Smooth muscle cell (in vitro differentiated cells): ENCODE data around the gene PEX16. TPM values are rescaled to one million over a fixed set of nuclear protein-coding genes. Genes with fewer than 3 reads are reported as not detected.

Experiments used
- DNase-seq: peaks from one replicate; lab custom pipeline; 2025; ENCODE audit not compliant: unreplicated experiment; lab: John Stamatoyannopoulos, UW
- H2AFZ ChIP-seq: fragments of 200-600 bp; sonication (generic); 2 replicates; pipeline ENCODE4 v1.6.0; 2016; ENCODE audit warnings: antibody characterized with exemption, low read depth, mild to moderate bottlenecking
- H3F3A ChIP-seq: fragments of 200-600 bp; sonication (generic); 2 replicates; pipeline ENCODE4 v1.6.0; 2017; ENCODE audit warnings: antibody characterized with exemption, low read depth
- H3K27ac ChIP-seq: fragments of 200-600 bp; sonication (generic); 2 replicates; pipeline ENCODE4 v1.5.1; 2016; ENCODE audit warnings: low read depth, mild to moderate bottlenecking
- H3K27me3 ChIP-seq: fragments of 200-600 bp; sonication (generic); 2 replicates; pipeline ENCODE4 v1.6.1; 2016; ENCODE audit warnings: low read depth, mild to moderate bottlenecking
- H3K36me3 ChIP-seq: fragments of 200-600 bp; sonication (generic); 2 replicates; pipeline ENCODE4 v1.5.1; 2016; ENCODE audit warnings: low read depth
- H3K4me1 ChIP-seq: fragments of 200-600 bp; sonication (generic); 2 replicates; pipeline ENCODE4 v1.5.1; 2016; ENCODE audit warnings: low read depth
- H3K4me2 ChIP-seq: fragments of 200-600 bp; sonication (generic); 2 replicates; pipeline ENCODE4 v1.6.0; 2016; ENCODE audit warnings: mild to moderate bottlenecking
- H3K4me3 ChIP-seq: fragments of 200-600 bp; sonication (generic); 2 replicates; pipeline ENCODE4 v1.5.1; 2016; ENCODE audit warnings: mild to moderate bottlenecking
- H3K79me2 ChIP-seq: fragments of 200-600 bp; sonication (generic); 2 replicates; pipeline ENCODE4 v1.6.0; 2016; ENCODE audit warnings: low read depth, mild to moderate bottlenecking
- H3K9ac ChIP-seq: fragments of 200-600 bp; sonication (generic); 2 replicates; pipeline ENCODE4 v1.6.0; 2016; ENCODE audit warnings: low read depth
- H3K9me3 ChIP-seq: fragments of 200-600 bp; sonication (generic); replicated peaks from 2 replicates; pipeline ENCODE4 v1.5.1; 2016; ENCODE audit warnings: low read depth
- H4K20me1 ChIP-seq: fragments of 200-600 bp; sonication (generic); 2 replicates; pipeline ENCODE4 v1.6.0; 2016; ENCODE audit warnings: low read depth
- CTCF ChIP-seq: fragments of 200-600 bp; sonication (generic); IDR thresholded peaks from 2 replicates; pipeline ENCODE4 v1.5.1; 2017; ENCODE audit warnings: borderline replicate concordance, mild to moderate bottlenecking, antibody characterized with exemption; ENCODE audit not compliant: insufficient read depth, poor library complexity, severe bottlenecking
- WGBS: methylation state at CpG from one replicate; pipeline ENCODE4 v1.1.7; 2016; ENCODE audit warnings: low lambda C conversion rate; 5-methylcytosine and 5-hydroxymethylcytosine counted together
- polyA plus RNA-seq: library from polyadenylated mRNA; unstranded; fragments of >200 nt; fragmentation: Nextera tagmentation; extraction: Ambion mirVana; gene quantifications from 2 replicates; pipeline ENCODE4 v1.2.1, GENCODE V29; 2016
- total RNA-seq: library from RNA; depleted of rRNA; stranded (reverse); fragments of >200 nt; gene quantifications from 2 replicates; pipeline ENCODE4 v1.2.3, GENCODE V29; 2014

PEX16 gene
- total and polyA plus RNA-seq, 2 experiments from 2014 or later = 10.5 to 30.2 TPM

- no peak overlapping the region for H3K9ac ChIP-seq
- H3K79me2 ChIP-seq = peaks cover 14% of the 10 kb centered on the region
- H3K9me3 ChIP-seq = no peaks in the 10 kb centered on the region
- H3K36me3 ChIP-seq = peaks cover 5% of the 10 kb centered on the region
- peaks cover 41% of the 10 kb centered on the region for H4K20me1 ChIP-seq
- H3K4me2 ChIP-seq = no peak overlapping the region
- no peak for DNase-seq
- no peak overlapping the region for H3K27ac ChIP-seq
- no peak for TF ChIP-seq CTCF
- H3F3A ChIP-seq = no peaks in the 10 kb centered on the region
- 98% methylated on average over 4 of the region's 4 CpGs for WGBS
- H3K27me3 ChIP-seq = no peaks in the 10 kb centered on the region
- no peaks in the 10 kb centered on the region for H3K4me1 ChIP-seq
- H2AFZ ChIP-seq = no peak overlapping the region
- no peak overlapping the region for H3K4me3 ChIP-seq
These were observed 42.9 kb upstream of the PEX16 start for GRCh38 chr11:45960387-45961095.

DNA sequence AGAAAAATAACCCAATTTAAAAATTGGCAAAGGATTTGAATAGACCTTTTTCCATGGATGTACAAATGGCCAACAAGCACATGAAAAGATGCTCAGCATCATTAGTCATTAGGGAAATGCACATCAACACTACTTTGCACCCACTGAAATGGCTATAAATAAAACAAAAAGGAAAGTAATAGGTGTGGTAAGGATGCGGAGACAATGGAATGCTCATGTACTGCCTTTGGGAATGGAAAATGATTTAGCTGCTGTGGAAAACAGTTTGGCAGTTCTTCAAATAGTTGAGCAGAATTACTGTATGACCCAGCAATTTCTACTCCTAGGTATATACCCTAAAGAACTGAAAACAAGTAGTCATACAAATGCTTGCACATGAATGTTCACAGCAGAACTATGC is 42.2 kb upstream of the PEX16 start:
- Histone ChIP-seq H3K4me3 (no peak overlapping the region), H3K79me2 (peaks cover 14% of the 10 kb centered on the region), H3K27me3 (no peaks in the 10 kb centered on the region), H3F3A (no peaks in the 10 kb centered on the region), H4K20me1 (peaks cover 36% of the 10 kb centered on the region), H3K4me2 (no peak overlapping the region), H3K9me3 (no peaks in the 10 kb centered on the region), H3K27ac (no peak overlapping the region), H3K4me1 (no peaks in the 10 kb centered on the region), H3K9ac (no peak overlapping the region), H3K36me3 (peaks cover 5% of the 10 kb centered on the region), H2AFZ (no peak overlapping the region)
- no peak for DNase-seq
- TF ChIP-seq CTCF = no peak
- 98% methylated on average over 1 of the region's 1 CpG for WGBS

GRCh38 chr11:45949992-45950407 is 32.3 kb upstream of the PEX16 start:
- no peaks in the 10 kb centered on the region for H3F3A ChIP-seq
- no peak for TF ChIP-seq CTCF
- peaks cover 17% of the 10 kb centered on the region for H3K36me3 ChIP-seq
- H4K20me1 ChIP-seq = peaks cover 4% of the 10 kb centered on the region
- no peak overlapping the region for H3K4me2 ChIP-seq
- H3K27ac ChIP-seq = no peak overlapping the region
- H3K4me1 ChIP-seq = no peaks in the 10 kb centered on the region
- H3K4me3 ChIP-seq = no peak overlapping the region
- no peaks in the 10 kb centered on the region for H3K27me3 ChIP-seq
- DNase-seq = no peak
- no peaks in the 10 kb centered on the region for H3K9me3 ChIP-seq
- 100% methylated on average over 1 of the region's 1 CpG for WGBS
- H3K79me2 ChIP-seq = no peaks in the 10 kb centered on the region
- H2AFZ ChIP-seq = no peak overlapping the region
- no peak overlapping the region for H3K9ac ChIP-seq

DNA sequence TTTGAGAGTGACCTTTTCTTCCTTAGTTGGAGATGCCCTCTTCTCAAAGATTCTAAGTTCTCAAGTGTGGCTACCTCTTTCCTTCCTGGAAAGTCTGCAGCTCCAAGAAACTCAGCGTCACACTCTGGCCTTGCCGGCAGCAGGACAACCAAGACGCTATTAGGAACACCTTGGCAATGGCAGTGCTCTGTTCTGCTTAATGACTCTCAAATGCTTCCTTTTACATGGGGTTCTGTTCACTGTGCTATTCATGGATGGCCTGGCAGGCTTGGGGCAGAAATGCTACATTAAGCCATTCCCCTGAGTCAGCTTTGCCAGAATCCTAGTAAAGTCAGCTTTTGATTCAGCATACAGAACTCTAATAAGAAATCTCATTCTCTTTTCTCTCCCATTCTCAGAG is 30.7 kb upstream of the PEX16 start:
- H3K4me2 ChIP-seq = no peak overlapping the region
- no peaks in the 10 kb centered on the region for H3K27me3 ChIP-seq
- H3F3A ChIP-seq = no peaks in the 10 kb centered on the region
- no peak overlapping the region for H3K4me3 ChIP-seq
- WGBS = 88% methylated on average over 3 of the region's 3 CpGs
- no peaks in the 10 kb centered on the region for H3K79me2 ChIP-seq
- H4K20me1 ChIP-seq = peaks cover 4% of the 10 kb centered on the region
- H3K9me3 ChIP-seq = no peaks in the 10 kb centered on the region
- H3K36me3 ChIP-seq = peaks cover 15% of the 10 kb centered on the region
- DNase-seq = no peak
- no peaks in the 10 kb centered on the region for H3K4me1 ChIP-seq
- no peak overlapping the region for H3K27ac ChIP-seq
- no peak for TF ChIP-seq CTCF
- no peak overlapping the region for H2AFZ ChIP-seq
- H3K9ac ChIP-seq = no peak overlapping the region
